SK-N-MC (cell line): ENCODE data around the gene ZNF652.

ENCODE experiments used
- FOXP2 ChIP-seq: optimal IDR thresholded peaks from 2 replicates; pipeline ENCODE3; 2011; ENCODE audit warnings: mild to moderate bottlenecking, moderate library complexity; ENCODE audit not compliant: insufficient read depth; ENCODE audit errors: extremely low read length, control extremely low read depth
- POLR2AphosphoS5 ChIP-seq: IDR thresholded peaks from 2 replicates; pipeline ENCODE4 v1.6.1; 2012; ENCODE audit warnings: mild to moderate bottlenecking, low read depth, low read length, borderline replicate concordance

DNA sequence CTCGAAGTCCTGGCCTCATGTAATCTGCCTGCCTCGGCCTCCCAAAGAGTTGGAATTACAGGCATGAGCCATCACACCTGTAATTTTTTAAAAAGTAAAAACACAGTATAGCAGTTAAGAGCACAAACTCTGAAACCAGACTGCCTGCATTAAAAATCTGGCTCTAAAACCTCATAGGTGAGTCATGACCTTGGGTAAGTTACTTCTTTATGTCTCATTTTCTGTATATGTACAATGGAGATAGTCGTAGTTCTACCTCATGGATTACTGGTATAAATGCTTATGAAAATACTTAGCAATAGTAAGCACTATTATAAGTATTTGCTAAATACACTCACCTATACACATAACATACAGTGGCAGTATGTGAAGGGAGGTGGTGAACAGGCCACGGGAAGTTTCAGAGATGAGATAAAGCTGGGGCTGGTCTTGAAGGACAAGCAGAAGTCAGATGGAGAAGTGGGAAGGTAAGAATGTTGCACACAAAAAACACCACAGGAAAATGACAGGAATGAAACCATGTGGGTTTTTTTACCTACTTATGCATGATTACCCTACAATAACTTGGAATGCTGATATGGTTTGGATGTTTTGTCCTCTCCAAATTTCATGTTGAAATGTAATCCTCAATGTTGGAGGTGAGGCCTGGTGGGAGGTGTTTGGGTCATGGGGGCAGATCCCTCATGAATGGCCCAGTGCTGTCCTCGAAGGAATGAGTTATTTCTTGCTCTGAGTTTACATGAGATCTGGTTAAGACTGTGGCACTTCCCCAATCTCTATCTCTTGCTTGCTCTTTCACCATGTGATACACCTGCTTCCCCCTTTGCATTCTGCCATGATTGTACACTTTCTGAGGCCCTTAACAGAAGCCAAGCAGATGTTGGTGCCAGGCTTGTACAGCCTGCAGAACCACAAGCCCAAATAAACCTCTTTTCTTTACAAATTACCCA is 33.9 kb downstream of the ZNF652 start:
- no peak for TF ChIP-seq POLR2AphosphoS5
- no peak for TF ChIP-seq FOXP2
